Fibroblast of lung (primary cell): ENCODE measurements around the gene UQCC2. TPM values are rescaled to one million over a fixed set of nuclear protein-coding genes. Genes with fewer than 3 reads are reported as not detected.

Experiments used
- DNase-seq, 2 donors: peaks; one replicate each; pipeline versions ENCODE4 v3.0.0 to v3.0.0-alpha.2; 2010; ENCODE audit warnings: low read depth in 2 of 2
- H2AFZ ChIP-seq: 2 replicates; pipeline ENCODE4 v1.5.1; 2012; ENCODE audit warnings: low read length, control low read depth, inconsistent platforms
- H3K27ac ChIP-seq: 2 replicates; pipeline ENCODE4 v1.5.1; 2011; ENCODE audit warnings: low read length, control low read depth; ENCODE audit not compliant: insufficient read depth
- H3K27me3 ChIP-seq: 2 replicates; pipeline ENCODE4 v1.5.1; 2011; ENCODE audit warnings: mild to moderate bottlenecking, low read length; ENCODE audit not compliant: control insufficient read depth, insufficient read depth
- H3K36me3 ChIP-seq: 2 replicates; pipeline ENCODE4 v1.5.1; 2011; ENCODE audit warnings: low read length; ENCODE audit not compliant: control insufficient read depth, insufficient read depth
- H3K4me1 ChIP-seq: 2 replicates; pipeline ENCODE4 v1.5.1; 2011; ENCODE audit warnings: low read length; ENCODE audit not compliant: control insufficient read depth, insufficient read depth; ENCODE audit errors: extremely low read depth
- H3K4me2 ChIP-seq: 2 replicates; pipeline ENCODE4 v1.5.1; 2011; ENCODE audit warnings: low read length, control low read depth; ENCODE audit not compliant: insufficient read depth; ENCODE audit errors: extremely low read depth
- H3K4me3 ChIP-seq, 4 experiments: fragments of 200-600 bp in 1 of 4; sonication (generic) in 1 of 4; replicated peaks in 1 of 4; 2 replicates each; pipeline ENCODE4 v1.5.1; 2011 to 2016; ENCODE audit warnings: low read length in 4 of 4, low read depth in 3 of 4, mild to moderate bottlenecking in 3 of 4, control low read depth in 2 of 4, inconsistent platforms in 1 of 4, mixed read lengths in 1 of 4; ENCODE audit not compliant: insufficient read depth in 1 of 4; ENCODE audit errors: control extremely low read depth in 1 of 4
- H3K79me2 ChIP-seq: 2 replicates; pipeline ENCODE4 v1.5.1; 2012; ENCODE audit warnings: mild to moderate bottlenecking, low read length, inconsistent platforms; ENCODE audit not compliant: control insufficient read depth, insufficient read depth
- H3K9ac ChIP-seq: 2 replicates; pipeline ENCODE4 v1.5.1; 2011; ENCODE audit warnings: mild to moderate bottlenecking, low read length, control low read depth; ENCODE audit not compliant: insufficient read depth
- H3K9me3 ChIP-seq: 2 replicates; pipeline ENCODE4 v1.5.1; 2012; ENCODE audit warnings: low read depth, low read length; ENCODE audit not compliant: control insufficient read depth, insufficient read depth
- H4K20me1 ChIP-seq: 2 replicates; pipeline ENCODE4 v1.5.1; 2011; ENCODE audit warnings: low read length; ENCODE audit not compliant: control insufficient read depth, insufficient read depth; ENCODE audit errors: extremely low read depth
- CTCF ChIP-seq, 2 donors: IDR thresholded peaks in 1 of 2; conservative IDR thresholded peaks in 1 of 2; 1 replicate in 1 of 2; 2 replicates in 1 of 2; pipeline ENCODE4 v1.5.1; 2011 to 2012; ENCODE audit warnings: low read length in 2 of 2, control low read depth in 1 of 2, inconsistent platforms in 1 of 2, low read depth in 1 of 2, mild to moderate bottlenecking in 1 of 2
- EZH2 ChIP-seq: IDR thresholded peaks from 2 replicates; pipeline ENCODE4 v1.5.1; 2012; ENCODE audit warnings: low read length, control low read depth, mild to moderate bottlenecking; ENCODE audit errors: missing control alignments
- polyA plus RNA-seq, 2 donors: library from polyadenylated mRNA; depleted of rRNA in 1 of 2; stranded (reverse) in 1 of 2; unstranded in 1 of 2; fragments of >200 nt; gene quantifications; 2 replicates each; pipeline ENCODE4 v1.2.1, GENCODE V29; 2011 to 2012; ENCODE audit warnings: missing spikeins in 1 of 2
- total RNA-seq: library from RNA; depleted of rRNA; stranded (reverse); fragments of >200 nt; gene quantifications from 2 replicates; pipeline ENCODE4 v1.2.1, GENCODE V29; 2014

Gene UQCC2
- total and polyA plus RNA-seq, 2 donors (not counting 1 experiment from before 2014, with no cell fraction given): 33.8 to 36.5 TPM

- H3K9me3 ChIP-seq: no peaks in the 10 kb centered on the region
- no peak overlapping the region for H3K4me2 ChIP-seq
- no peak overlapping the region for H3K9ac ChIP-seq
- H3K79me2 ChIP-seq: no peaks in the 10 kb centered on the region
- peaks cover 3% of the 10 kb centered on the region for H3K4me1 ChIP-seq
- no peak for TF ChIP-seq EZH2
- TF ChIP-seq CTCF (conservative IDR thresholded peaks at IDR 0.05 in 1 of 2, IDR thresholded peaks at IDR 0.05 in 1 of 2; ENCODE audit: low read depth in 1 of 2, low read length in 2 of 2): no peak
- H3K36me3 ChIP-seq: no peaks in the 10 kb centered on the region
- peaks cover 4% of the 10 kb centered on the region for H3K27me3 ChIP-seq
- no peak overlapping the region for H3K27ac ChIP-seq
- no peak for DNase-seq
- no peaks in the 10 kb centered on the region for H4K20me1 ChIP-seq
- H2AFZ ChIP-seq: no peak overlapping the region
- H3K4me3 ChIP-seq: no peak overlapping the region
These were observed 20.9 kb upstream of the UQCC2 start for GRCh38 chr6:33732385-33732784.

GRCh38 chr6:33731751-33732282 lies 20.3 kb upstream of the UQCC2 start:
- TF ChIP-seq CTCF (conservative IDR thresholded peaks at IDR 0.05 in 1 of 2, IDR thresholded peaks at IDR 0.05 in 1 of 2; ENCODE audit: low read depth in 1 of 2, low read length in 2 of 2): no peak
- TF ChIP-seq EZH2: no peak
- Histone ChIP-seq H3K4me3 (no peak overlapping the region), H3K4me2 (no peak overlapping the region), H3K27me3 (peaks cover 4% of the 10 kb centered on the region), H3K4me1 (peaks cover 3% of the 10 kb centered on the region), H3K9ac (no peak overlapping the region), H3K79me2 (no peaks in the 10 kb centered on the region), H3K36me3 (no peaks in the 10 kb centered on the region), H3K27ac (no peak overlapping the region), H2AFZ (no peak overlapping the region), H3K9me3 (no peaks in the 10 kb centered on the region), H4K20me1 (no peaks in the 10 kb centered on the region)
- DNase-seq: no peak

- Histone ChIP-seq H4K20me1 (no peaks in the 10 kb centered on the region), H3K4me2 (no peak overlapping the region), H3K4me3 (no peak overlapping the region), H3K9ac (no peak overlapping the region), H3K9me3 (no peaks in the 10 kb centered on the region), H3K79me2 (no peaks in the 10 kb centered on the region), H3K4me1 (peaks cover 3% of the 10 kb centered on the region), H3K27ac (no peak overlapping the region), H2AFZ (no peak overlapping the region), H3K27me3 (peaks cover 4% of the 10 kb centered on the region), H3K36me3 (no peaks in the 10 kb centered on the region)
- TF ChIP-seq CTCF (conservative IDR thresholded peaks at IDR 0.05 in 1 of 2, IDR thresholded peaks at IDR 0.05 in 1 of 2; ENCODE audit: low read depth in 1 of 2, low read length in 2 of 2) (no peak), EZH2 (no peak)
- no peak for DNase-seq
These were observed 19.5 kb upstream of the UQCC2 start for GRCh38 chr6:33731035-33731434.
